HFFc6 (cell line): ENCODE results near the gene TMEM151B. TPM values are rescaled to one million over a fixed set of nuclear protein-coding genes. Genes with fewer than 3 reads are reported as not detected.

Source experiments
- DNase-seq: peaks from one replicate; pipeline ENCODE4 v3.0.0-alpha.2; 2018
- H3K27ac Mint-ChIP-seq: 2 replicates; pipeline ENCODE4 v1.8.0; 2020; ENCODE audit warnings: mild to moderate bottlenecking, mixed read lengths
- H3K27me3 Mint-ChIP-seq: 2 replicates; pipeline ENCODE4 v1.8.0; 2021; ENCODE audit warnings: mild to moderate bottlenecking, moderate library complexity, mixed read lengths; ENCODE audit not compliant: insufficient read depth
- H3K36me3 Mint-ChIP-seq: 2 replicates; pipeline ENCODE4 v1.8.0; 2021; ENCODE audit warnings: low read depth, mixed read lengths
- H3K4me1 Mint-ChIP-seq: 2 replicates; pipeline ENCODE4 v1.8.0; 2020; ENCODE audit warnings: low read depth, mixed read lengths
- H3K4me3 Mint-ChIP-seq: 2 replicates; pipeline ENCODE4 v1.8.0; 2020; ENCODE audit warnings: mild to moderate bottlenecking, moderate library complexity, mixed read lengths
- H3K9me3 Mint-ChIP-seq: 2 replicates; pipeline ENCODE4 v1.8.0; 2020; ENCODE audit warnings: mild to moderate bottlenecking, mixed read lengths
- total RNA-seq, 6 experiments: library from RNA; stranded (reverse); fragmentation: NEBNext Ultra II Directional; extraction: Animal tissue kit (Norgen Biotek cat#: 25700); gene quantifications; 2 replicates in 1 of 6; 3 replicates in 5 of 6; pipeline ENCODE4 v1.2.3, GENCODE V29; 2021
- TF ChIP-seq, protein P1 (sequence below): fragments of 200-600 bp; sonication (generic); IDR thresholded peaks from 2 replicates; pipeline ENCODE4 v1.5.0; 2021; ENCODE audit warnings: antibody characterized with exemption, mild to moderate bottlenecking

The TMEM151B gene
- total RNA-seq, 6 experiments from 2014 or later, result not detected

DNA sequence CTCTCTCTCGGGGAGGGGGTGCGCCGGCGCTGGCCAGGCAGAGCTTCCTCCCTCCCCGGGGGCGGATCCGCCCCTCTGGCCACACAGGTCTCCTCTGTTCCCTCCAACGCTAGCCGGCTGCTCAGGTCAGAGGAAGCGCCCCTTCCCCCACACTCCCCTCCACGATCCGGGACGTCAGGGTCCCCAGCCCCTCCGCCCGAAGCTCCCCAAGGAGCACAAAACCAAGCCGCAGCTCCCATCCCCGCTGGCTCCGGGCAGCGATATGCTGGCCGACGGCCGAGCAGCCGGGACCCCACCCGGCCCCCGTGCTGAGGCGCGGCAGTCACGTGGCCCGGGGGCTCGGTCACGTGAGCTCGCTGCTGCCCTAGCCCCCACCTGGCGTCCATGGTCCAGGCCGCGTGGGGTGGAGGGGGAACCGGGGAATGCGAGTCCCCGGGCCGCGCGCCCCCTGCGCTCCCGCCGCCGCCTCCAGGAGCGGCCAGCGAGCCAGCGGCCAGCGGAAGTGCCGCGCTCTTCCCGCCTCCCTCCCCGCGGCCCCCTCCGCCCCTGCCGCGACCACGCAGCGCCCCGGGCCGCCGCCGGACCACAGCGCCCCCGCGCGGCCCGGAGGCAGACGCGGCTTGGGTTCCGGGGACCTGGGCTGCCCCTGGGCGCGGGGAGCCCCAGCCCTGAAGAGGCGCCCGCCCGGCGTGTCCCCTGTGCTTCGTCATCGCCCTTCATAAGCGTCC lies 13.1 kb upstream of the TMEM151B start, which contains the start of gene SLC35B2:
Gene SLC35B2 (minus strand): TSS at position 504 of the 728 bp plus-strand sequence. CDS start 118 bp downstream, at position 386.
- H3K36me3 Mint-ChIP-seq, result peaks cover 42% of the 10 kb centered on the region
- TF ChIP-seq, protein P1, sequence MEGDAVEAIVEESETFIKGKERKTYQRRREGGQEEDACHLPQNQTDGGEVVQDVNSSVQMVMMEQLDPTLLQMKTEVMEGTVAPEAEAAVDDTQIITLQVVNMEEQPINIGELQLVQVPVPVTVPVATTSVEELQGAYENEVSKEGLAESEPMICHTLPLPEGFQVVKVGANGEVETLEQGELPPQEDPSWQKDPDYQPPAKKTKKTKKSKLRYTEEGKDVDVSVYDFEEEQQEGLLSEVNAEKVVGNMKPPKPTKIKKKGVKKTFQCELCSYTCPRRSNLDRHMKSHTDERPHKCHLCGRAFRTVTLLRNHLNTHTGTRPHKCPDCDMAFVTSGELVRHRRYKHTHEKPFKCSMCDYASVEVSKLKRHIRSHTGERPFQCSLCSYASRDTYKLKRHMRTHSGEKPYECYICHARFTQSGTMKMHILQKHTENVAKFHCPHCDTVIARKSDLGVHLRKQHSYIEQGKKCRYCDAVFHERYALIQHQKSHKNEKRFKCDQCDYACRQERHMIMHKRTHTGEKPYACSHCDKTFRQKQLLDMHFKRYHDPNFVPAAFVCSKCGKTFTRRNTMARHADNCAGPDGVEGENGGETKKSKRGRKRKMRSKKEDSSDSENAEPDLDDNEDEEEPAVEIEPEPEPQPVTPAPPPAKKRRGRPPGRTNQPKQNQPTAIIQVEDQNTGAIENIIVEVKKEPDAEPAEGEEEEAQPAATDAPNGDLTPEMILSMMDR, result peak; percentile 84
- peak within 1 kb of the TSS; percentile 93 for H3K4me3 Mint-ChIP-seq
- peak; percentile 55 for DNase-seq
- no peaks in the 10 kb centered on the region for H3K9me3 Mint-ChIP-seq
- H3K27ac Mint-ChIP-seq, result peak within 1 kb of the TSS; percentile 84
- H3K4me1 Mint-ChIP-seq, result peaks cover 51% of the 10 kb centered on the region
- peaks cover 27% of the 10 kb centered on the region for H3K27me3 Mint-ChIP-seq

DNA sequence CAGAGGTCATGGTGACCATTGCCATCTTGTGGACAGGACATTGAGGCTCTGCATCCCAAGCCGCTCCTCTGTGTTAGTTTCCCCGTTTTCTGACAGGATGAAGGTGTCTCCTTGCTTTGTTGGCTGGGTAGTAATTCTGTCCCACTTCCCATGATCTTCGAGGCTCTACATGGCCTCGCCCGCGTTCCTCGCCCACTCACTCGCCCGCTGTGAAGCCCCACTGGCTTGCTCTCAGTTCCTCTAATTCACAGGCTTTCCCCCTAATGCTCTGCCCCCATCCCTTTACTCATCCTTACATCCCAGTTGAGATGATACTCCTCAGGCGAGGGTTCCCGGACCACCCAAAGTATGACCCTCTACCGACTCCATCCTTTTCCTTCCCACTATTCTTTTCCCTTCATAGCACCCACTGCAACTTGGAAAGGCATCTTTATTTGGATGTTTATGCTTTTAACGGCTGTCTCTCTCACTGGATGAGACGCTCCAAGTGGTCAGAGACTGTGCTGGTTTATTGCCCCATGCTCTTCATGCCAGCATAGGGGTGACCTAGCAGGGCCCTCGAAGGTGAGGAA lies 12.4 kb upstream of the TMEM151B start:
- peaks cover 27% of the 10 kb centered on the region for H3K27me3 Mint-ChIP-seq
- peaks cover 35% of the 10 kb centered on the region for H3K36me3 Mint-ChIP-seq
- H3K4me3 Mint-ChIP-seq, result peak overlapping the region; percentile 89
- peaks cover 55% of the 10 kb centered on the region for H3K4me1 Mint-ChIP-seq
- no peaks in the 10 kb centered on the region for H3K9me3 Mint-ChIP-seq
- TF ChIP-seq, protein P1, result peak; percentile 38
- H3K27ac Mint-ChIP-seq, result peak overlapping the region; percentile 84
- no peak for DNase-seq

GRCh38 chr6:44258325-44258863 lies 11.9 kb upstream of the TMEM151B start:
- Mint-ChIP-seq H3K9me3 (no peaks in the 10 kb centered on the region), H3K4me1 (peaks cover 55% of the 10 kb centered on the region), H3K27me3 (peaks cover 27% of the 10 kb centered on the region), H3K36me3 (peaks cover 29% of the 10 kb centered on the region), H3K4me3 (peak overlapping the region; percentile 89; the same call in 1 of the 2 replicates), H3K27ac (peak overlapping the region; percentile 84)
- TF ChIP-seq, protein P1, result no peak
- DNase-seq, result no peak

DNA sequence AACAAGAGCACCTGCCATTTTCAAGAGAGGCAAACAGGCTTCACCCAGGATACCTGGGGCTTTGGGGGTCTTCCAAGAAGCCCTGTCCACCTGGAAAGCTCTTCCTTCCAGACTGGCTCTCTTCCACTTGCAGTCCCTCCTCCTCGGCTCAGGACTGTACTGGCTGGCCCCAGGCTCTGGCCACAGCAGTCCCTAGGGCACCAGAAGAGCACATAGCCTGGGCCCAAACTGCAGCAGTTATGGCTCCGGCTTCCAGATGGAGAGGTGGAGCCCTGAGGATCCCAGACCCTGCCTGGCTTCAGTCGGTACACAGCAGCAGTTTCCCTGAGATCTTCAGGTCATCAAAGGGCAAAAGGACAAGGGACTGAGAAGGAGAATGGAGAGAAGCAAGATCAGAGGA lies 11.3 kb upstream of the TMEM151B start:
- peaks cover 55% of the 10 kb centered on the region for H3K4me1 Mint-ChIP-seq
- peaks cover 27% of the 10 kb centered on the region for H3K27me3 Mint-ChIP-seq
- no peak for DNase-seq
- H3K4me3 Mint-ChIP-seq, result no peak overlapping the region
- no peak overlapping the region for H3K27ac Mint-ChIP-seq
- TF ChIP-seq, protein P1, result no peak
- H3K36me3 Mint-ChIP-seq, result peaks cover 24% of the 10 kb centered on the region
- no peaks in the 10 kb centered on the region for H3K9me3 Mint-ChIP-seq

DNA sequence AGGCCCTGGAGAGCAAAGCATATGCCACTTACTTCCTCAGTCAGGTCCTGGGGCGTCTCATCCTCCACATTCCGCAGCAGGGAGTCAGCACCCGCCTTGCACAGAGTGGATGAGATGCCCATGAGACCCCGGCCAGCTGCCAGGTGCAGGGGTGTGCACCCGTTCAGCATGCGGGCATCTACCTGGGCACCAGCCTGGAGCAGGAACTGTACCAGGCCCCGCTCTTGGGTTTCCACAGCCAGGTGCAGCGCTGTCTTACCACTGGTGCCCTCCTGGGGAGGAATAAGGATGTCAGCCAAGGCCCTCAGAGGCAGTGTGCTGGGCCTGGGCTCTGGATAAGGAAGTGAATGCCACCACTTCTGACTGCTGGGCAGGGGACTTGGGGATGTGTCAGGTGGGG lies 10.2 kb upstream of the TMEM151B start:
- peaks cover 53% of the 10 kb centered on the region for H3K4me1 Mint-ChIP-seq
- no peaks in the 10 kb centered on the region for H3K9me3 Mint-ChIP-seq
- H3K4me3 Mint-ChIP-seq, result no peak overlapping the region
- H3K27me3 Mint-ChIP-seq, result peaks cover 23% of the 10 kb centered on the region
- DNase-seq, result no peak
- peaks cover 14% of the 10 kb centered on the region; the same call in 1 of the 2 replicates for H3K36me3 Mint-ChIP-seq
- no peak overlapping the region for H3K27ac Mint-ChIP-seq
- TF ChIP-seq, protein P1, result no peak
